ENCODE results near the gene SPDEF.

- TF ChIP-seq CTCF (IDR thresholded peaks at IDR 0.05; ENCODE audit: low read depth, low read length, poor library complexity, severe bottlenecking) (no peak), EZH2phosphoT487 (IDR thresholded peaks at IDR 0.05; ENCODE audit: borderline replicate concordance, low read length) (no peak)
Observed at GRCh38 chr6:34527751-34528670, 28.1 kb downstream of the SPDEF start.

All from DOHH2 (cell line).